NCI-H748 (cell line): ENCODE measurements around the gene PITHD1.
"Not testable (repeated sequence)": the region's sequence is repeated elsewhere in the genome, so short reads cannot be mapped to it uniquely, and the experiment has no call there.

Experiments
- DNase-seq: peaks from one replicate; lab custom pipeline; 2025; ENCODE audit not compliant: unreplicated experiment; lab: John Stamatoyannopoulos, UW

PITHD1 gene, protein sequence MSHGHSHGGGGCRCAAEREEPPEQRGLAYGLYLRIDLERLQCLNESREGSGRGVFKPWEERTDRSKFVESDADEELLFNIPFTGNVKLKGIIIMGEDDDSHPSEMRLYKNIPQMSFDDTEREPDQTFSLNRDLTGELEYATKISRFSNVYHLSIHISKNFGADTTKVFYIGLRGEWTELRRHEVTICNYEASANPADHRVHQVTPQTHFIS

DNA sequence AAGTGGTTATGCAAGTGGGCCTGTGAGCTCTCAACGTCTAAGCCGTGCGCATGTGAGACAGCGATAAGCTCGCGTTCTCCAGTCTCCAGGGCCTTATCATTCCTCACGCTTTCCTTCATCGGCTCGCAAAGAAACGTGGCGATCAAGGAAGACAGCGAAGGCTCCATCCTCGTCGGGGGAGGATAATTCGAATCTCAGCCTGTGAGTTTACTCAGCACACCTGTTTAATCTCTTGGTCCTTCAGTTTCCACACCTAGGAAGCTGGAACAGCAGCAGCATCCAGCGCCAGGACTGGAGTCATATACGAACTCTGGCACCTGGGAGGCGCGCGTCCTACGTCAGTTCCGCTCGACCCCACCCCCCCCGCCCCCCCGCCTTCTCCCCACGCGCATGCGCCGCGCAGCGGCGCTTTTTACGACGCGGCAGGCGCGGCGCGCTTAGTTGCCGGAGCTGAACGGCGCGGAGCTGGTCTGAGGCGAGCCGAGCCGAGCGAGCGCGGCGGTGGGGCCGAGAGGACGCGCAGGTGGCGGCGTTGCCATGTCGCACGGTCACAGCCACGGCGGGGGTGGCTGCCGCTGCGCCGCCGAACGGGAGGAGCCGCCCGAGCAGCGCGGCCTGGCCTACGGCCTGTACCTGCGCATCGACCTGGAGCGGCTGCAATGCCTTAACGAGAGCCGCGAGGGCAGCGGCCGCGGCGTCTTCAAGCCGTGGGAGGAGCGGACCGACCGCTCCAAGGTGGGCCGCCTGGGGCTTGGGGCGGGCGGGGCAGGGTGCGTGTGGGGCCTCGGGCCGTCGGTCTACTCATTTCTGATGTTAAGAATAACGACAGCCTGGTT lies at the start of gene PITHD1:
Gene PITHD1, plus strand, starts transcription at position 440 of the 836 bp plus-strand sequence. Its CDS starts 98 bp downstream, at position 538.
- peak; percentile 81 for DNase-seq

DNA sequence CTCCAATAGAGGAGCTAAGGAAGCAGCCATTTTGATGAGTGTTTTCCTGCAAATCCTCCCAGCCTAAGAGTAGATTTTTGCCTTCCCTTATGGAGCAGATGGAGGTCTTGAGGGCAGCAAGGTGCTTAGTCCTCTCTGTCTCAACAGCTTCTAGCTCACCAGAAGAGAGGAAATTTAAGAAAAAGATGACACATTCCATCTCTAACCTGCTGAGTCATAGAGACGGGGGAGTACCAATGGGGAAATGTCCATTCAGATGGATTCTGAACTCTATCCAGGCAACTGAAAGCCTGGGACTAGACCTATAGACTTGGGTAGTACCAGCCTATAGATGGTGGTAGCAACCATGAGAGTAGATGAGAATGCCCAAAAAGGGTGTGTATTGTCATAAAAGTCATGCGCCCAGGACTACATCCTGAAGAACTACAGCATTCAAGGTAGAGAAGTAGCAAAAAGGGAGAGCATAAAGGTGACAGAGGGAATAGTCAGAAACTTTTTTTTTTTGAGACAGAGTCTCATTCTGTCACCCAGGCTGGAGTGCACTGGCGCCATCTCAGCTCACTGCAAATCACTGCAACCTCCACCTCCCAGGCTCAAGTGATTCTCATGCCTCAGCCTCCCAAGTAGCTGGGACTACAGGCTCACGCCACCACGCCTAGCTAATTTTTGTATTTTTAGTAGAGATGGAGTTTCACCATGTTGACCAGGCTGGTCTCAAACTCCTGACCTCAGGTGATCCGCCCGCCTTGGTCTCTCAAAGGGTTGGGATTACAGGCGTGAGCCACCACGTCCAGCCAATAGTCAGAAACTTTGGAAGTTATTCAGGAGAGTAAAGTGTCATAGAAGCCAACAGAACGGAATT lies 45.6 kb upstream of the PITHD1 start:
- DNase-seq: no peak

DNA sequence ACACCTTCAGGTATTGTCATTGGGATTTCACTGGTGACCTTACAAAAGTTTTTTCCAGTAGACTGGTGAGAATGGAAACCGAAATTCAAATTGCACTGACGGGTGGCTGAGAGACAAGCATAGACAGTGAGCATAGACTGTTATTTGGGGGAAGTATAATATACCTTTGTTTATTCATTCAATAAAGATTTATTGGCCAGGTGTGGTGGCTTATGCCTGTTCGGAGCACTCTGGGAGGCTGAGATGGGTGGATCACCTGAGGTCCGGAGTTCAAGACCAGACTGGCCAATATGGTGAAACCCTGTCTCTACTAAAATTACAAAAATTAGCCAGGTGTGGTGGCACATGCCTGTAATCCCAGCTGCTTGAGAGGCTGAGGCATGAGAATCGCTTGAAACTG lies 44.9 kb upstream of the PITHD1 start:
- not testable (repeated sequence) for DNase-seq

DNA sequence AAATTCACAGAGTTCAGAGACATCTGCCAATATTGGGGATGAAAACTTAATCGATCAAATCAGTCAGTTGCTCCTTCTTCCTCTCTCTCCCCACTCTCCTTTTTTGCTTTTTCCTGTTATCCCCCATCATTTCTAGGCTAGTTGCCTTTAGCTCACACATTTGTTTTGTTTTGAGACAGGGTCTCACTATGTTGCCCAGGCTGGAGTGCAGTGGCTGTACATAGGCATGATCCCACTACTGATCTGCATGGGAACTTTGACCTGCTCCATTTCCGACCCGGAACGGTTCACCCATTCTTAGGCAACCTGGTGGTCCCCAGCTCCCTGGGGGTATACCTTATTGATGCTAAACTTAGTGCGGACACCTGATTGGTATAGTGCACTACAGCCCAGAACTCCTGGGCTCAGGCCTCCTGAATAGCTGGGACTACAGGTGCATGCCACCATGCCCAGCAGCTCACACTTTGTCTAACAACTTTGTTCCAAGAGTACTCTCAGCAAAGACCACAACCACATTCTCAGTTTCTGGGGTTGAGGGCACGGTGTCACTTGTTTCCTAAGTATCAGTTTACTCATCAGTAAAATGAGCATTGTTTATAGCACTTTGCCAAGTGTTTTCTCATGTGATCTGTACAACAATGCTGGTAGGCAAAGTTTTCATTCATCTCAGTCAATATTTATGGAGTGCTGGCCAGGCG lies 41.6 kb upstream of the PITHD1 start:
- no peak for DNase-seq

DNA sequence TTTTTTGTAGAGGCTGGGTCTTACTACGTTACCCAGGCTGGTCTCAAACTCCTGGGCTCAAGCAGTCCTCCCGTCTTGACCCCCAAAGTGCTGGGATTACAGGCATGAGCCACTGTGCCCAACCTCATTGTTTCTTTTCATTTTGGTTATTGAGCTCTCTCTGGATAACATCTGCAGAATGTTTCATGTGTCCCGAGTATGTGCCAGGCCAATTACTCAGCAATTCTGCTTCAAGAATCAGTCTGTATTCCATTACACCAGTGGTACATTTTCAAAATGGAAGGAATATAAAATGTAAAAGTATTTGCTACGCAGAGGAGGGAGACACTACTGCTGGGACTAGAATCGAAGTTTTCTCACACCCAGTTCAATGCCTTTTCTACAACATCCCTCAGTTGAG lies 36.6 kb upstream of the PITHD1 start:
- no peak for DNase-seq

DNA sequence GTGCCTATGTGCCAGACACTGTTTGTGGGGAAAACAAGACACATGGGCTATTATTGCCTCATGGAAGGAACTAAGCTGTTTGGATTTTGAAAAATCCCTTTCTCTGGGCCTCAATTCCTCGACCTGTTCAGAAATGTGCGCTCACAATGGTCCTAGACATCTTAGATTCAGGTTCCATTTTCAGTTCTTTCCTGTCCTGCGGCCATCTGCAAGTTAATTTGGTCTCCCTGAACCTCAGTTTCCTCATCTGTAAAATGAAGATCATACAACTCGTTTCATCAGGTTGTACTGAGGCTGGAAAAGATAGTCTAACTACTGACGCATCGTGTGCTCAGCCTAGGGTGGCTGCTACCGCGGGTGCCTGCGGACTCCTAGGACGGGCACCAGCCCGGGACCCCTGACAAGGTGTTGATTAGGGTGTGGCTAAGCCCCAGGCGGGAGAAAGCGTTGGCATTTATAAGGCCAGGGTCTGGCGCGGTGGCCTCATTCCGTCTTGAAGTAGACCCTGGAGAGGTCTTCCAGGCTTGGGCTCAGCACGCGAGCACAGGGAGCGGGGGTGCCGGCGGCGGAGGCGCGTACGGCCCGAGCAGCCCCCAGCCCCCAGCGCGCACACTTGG lies 35.4 kb upstream of the PITHD1 start:
- DNase-seq: peak; percentile 56

DNA sequence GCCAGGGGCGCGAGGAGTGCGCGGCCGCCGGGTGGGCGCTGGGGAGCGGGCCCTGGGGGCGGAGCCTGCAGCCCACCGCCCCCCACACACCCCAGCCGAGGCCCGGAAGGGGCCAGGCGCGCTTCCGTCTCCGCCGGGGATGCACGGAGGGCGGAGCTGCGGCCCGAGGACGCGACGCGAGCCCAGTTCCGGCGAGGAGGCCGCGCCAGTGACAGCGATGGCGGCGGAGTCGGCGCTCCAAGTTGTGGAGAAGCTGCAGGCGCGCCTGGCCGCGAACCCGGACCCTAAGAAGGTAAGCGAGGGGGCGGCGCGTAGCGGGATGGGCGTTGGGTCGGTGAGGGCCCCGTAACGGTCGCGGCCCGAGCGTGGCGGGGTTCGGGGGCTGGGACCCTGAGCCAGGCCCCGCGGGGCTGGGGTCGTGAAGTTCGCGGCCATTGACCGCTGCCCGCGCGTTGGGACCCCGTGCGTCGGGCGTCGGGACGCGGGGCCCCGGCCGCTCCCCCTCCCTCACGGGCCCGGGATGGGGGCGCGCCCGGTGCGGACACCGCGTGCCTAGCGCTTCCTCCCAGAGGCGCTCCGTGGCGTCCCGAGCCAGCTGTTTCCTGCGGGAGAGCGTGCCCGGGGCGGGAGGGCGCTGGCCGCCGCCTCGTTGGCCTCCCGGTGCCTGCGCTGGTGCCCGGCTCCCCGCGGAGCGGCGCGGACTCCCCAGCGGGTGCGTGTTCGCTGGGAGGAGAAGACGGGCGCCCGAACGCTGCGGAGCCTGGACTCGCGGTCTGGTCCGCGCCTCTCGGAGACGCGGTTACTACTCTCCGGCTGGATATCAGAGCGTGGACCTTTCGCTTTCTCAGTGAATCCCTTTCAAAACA lies 34.7 kb upstream of the PITHD1 start, which contains the start of gene ELOA:
Gene ELOA, plus strand, starts transcription at position 185 of the 866 bp plus-strand sequence. Its CDS starts 33 bp downstream, at position 218.
- peak; percentile 75 for DNase-seq

DNA sequence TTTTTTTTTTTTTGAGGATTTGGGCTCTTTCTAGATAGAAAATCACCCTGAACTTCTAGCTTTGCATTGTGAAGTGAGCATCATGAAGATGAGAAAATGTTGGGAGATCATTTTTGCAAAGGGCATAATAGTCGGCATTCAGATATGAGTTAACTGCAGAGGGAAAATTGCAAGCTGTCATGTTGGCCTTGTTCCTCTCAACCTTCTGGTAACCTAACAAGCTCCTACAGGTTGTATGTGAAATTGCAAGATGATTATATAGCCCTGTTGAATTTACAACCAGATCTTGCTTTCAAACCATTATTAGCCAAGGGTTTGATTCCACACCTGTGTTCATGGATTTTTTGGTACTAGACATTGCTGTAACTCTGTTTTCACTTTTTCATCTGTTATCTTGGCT lies 32.7 kb upstream of the PITHD1 start:
- DNase-seq: peak; percentile 3

DNA sequence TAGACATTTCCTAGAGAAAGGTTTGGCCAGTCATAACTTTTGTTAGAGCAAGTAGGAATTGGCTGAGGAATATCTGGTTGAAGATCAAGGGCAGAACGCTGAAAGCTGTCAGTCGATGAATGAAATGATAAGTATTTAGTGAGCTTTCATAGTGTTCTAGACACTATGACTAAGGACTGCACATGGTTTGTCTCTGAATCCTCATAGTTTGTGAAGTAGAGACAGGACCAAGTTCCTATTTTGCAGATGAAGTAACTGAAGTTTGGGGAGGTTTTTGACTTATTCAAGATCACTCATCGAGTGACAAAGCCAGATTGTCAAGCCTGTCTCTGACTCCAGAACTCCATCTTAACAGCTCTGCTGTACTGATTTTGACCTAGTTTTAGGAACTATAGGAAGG lies 30.2 kb upstream of the PITHD1 start:
- DNase-seq: no peak

DNA sequence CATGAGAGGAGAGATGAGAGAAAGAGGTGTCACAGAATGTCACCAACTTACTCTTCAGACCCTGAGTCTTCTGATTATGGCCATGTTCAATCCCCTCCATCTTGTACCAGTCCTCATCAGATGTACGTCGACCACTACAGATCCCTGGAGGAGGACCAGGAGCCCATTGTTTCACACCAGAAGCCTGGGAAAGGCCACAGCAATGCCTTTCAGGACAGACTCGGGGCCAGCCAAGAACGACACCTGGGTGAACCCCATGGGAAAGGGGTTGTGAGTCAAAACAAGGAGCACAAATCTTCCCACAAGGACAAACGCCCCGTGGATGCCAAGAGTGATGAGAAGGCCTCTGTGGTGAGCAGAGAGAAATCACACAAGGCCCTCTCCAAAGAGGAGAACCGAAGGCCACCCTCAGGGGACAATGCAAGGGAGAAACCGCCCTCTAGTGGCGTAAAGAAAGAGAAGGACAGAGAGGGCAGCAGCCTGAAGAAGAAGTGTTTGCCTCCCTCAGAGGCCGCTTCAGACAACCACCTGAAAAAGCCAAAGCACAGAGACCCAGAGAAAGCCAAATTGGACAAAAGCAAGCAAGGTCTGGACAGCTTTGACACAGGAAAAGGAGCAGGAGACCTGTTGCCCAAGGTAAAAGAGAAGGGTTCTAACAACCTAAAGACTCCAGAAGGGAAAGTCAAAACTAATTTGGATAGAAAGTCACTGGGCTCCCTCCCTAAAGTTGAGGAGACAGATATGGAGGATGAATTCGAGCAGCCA lies 27.0 kb upstream of the PITHD1 start:
- peak; percentile 12 for DNase-seq

DNA sequence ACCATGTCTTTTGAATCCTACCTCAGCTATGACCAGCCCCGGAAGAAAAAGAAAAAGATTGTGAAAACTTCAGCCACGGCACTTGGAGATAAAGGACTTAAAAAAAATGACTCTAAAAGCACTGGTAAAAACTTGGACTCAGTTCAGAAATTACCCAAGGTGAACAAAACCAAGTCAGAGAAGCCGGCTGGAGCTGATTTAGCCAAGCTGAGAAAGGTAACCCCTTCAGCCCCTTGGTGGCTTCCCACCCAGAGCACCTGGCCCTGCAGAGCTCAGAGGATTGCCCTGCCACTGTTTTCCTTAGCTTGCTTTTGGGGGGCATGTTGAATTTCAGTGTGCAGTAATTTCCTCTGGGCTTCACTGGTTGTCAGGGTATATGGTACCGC lies 26.4 kb upstream of the PITHD1 start:
- no peak for DNase-seq

DNA sequence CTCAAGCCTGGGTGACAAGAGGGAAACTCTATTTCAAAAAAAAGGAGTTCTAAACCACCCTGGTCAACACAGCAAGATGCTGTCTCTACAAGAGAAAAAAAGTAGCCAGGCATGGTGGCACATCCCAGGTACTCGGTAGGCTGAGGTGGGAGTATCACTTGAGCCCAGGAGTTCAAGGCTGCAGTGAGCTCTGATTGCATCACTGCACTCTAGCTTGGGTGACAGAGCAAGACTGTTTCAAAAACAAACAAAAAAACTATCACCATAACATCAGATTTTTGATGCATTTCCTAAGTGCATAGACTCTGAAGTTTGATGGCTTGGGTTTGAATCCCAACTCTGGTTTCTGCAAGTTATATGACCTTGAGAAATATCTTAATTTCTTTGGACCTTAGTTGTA lies 25.3 kb upstream of the PITHD1 start:
- no peak for DNase-seq

DNA sequence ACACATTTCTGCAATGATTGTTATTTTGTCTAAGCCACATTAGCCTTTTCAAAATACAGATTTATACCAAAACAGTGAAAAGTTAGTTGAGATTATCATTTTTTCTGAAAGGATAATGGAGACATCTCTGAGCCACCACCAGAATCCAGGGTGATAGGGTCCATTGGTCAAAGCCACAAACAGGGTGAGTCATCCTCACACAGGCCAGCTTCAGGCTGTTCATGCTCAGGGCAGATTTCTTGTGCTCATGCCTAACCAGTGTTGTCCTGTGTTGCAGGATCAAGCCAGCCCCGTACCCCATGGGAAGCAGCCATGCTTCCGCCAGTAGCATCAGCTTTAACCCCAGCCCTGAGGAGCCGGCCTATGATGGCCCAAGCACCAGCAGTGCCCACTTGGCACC lies 21.5 kb upstream of the PITHD1 start:
- DNase-seq: no peak

DNA sequence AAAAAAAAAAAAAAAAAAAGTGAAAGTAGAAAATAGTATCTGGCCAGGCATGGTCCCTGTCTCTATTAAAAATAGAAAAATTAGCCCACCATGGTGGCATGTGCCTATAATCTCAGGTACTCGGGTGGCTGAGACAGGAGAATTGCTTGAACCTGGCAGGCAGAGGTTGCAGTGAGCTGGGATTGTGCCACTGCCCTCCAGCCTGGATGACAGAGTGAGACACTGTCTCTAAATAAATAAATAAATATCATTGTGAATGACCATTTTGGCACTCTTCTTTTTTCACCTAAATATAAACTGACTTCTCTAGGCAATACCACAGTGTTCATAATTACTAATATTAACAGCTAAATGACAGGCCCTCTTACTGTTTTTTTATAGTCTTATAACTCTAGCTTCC lies 20.4 kb upstream of the PITHD1 start:
- DNase-seq: no peak

DNA sequence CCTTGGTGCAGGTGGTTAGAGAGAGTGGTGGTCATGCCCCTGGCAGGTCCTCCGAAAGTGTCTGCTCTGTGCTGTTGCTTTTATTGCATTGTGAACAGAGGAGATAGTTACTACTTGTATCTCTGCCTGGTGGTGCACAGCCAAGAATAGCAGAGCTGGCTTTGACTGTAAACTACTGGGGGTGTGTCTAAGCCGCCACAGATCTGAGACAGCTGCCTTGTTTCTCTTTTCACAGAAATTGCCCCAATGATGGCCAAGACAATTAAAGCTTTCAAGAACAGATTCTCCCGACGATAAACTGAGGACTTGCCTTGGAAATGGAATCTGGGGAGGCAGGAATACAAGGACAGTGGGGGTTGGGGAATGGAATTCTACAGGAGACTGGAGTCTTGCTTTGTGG lies 18.9 kb upstream of the PITHD1 start:
- no peak for DNase-seq

DNA sequence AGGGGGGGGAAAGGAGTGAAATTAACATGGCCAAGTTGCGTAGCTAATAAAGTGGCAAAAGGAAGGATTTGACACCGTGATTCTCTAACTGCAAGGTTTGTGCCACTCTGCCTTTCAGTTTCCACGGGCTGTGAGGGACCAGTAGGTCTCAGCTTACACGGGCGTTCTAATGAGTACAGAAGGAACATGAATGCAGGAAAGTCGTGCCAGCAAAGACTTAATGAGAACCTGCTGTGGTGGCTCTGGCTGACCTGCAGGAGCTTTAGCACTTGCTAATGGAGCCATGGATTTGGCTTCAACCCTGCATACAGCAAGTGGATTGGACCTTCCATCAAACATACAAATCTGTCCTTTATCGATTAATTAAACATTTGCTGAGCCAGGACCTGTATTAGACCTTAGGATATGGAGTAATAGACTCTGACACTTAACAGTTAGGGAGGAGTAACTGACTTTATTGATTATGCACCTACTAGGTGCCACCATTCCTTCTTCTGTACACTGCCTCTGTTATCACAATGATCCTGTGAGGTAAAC lies 15.1 kb upstream of the PITHD1 start:
- no peak for DNase-seq

DNA sequence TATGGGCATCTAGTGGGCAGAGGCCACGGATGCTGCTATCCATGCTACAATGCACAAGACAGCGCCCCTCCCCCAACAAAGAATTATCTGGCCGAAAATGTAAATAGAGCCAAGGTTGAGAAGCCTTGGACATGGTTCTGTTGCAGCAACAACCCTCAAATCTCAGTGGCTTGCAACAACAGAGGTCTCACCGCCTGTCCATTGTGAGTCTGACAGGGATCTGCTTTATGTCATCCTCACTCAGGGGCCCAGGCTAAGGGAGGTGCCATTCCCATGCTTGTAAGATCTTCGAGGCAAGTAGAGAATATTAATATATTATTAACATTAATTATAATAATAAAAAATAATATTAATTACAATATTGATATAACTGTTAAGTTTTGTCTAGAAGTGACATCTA lies 9.5 kb upstream of the PITHD1 start:
- DNase-seq: no peak

DNA sequence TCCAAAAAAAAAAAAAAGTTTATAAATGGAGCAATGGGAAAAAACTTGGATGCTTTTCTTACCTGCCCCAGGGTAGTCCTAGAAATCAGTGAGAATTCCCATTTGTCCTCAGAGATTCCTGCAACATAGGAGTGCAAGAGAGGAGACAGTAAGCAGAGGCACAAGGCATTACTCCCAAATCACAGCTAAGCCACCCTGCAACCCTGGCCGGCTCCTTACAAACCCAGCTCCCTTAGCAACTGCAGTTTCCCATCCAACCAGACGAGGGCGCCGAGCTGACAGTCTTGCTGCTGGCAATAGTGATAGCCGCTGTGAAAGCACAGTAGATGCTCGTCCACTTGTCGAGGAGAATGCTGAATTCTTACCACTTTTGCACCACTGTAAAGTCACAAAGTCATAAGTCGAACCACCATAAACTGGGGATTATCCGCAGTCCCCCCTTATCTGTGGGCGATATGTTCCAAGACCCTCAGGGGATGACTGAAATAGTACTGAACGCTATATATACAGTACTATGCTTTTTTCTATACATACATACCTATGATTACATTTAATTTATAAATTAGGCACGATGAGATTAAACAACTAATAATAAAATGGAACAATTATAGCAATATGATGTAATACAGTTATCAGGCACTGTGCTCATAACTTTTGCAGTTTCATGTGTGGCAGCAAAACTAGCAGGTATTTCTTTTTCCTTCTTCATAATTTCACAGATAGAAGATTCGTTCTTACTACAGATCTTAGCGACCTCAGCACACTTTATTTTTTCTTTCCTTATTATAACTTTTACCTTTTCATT lies 6.0 kb upstream of the PITHD1 start:
- DNase-seq: peak; percentile 65
